WTC11 (cell line): ENCODE measurements around the gene IL34. TPM values are rescaled to one million over a fixed set of nuclear protein-coding genes. Genes with fewer than 3 reads are reported as not detected.

Experiments
- ATAC-seq: fragments of 200-7000 bp; cut with Tn5 transposase; 2 replicates; pipeline ENCODE4 v1.10.0; 2021; ENCODE audit warnings: mild to moderate bottlenecking, moderate library complexity
- CTCF ChIA-PET: fragments of 300-600 bp; sonication (Branson Sonifier 250); formaldehyde crosslinking; loops from one replicate; lab custom pipeline; 2021; ENCODE audit warnings: antibody characterized with exemption; lab: Charles Lee
- POLR2A ChIA-PET: fragments of 350-600 bp; sonication (Branson Sonifier 250); formaldehyde crosslinking; loops from one replicate; lab custom pipeline; 2021; ENCODE audit warnings: antibody characterized with exemption; lab: Charles Lee
- DNase-seq: peaks from one replicate; pipeline ENCODE4 v3.0.0; 2021; ENCODE audit warnings: low spot score
- H3K27ac Mint-ChIP-seq: 2 replicates; pipeline ENCODE4 v1.8.0; 2021; ENCODE audit warnings: mixed read lengths
- H3K27me3 Mint-ChIP-seq: 2 replicates; pipeline ENCODE4 v1.8.0; 2021; ENCODE audit warnings: low read depth, mild to moderate bottlenecking, moderate library complexity, mixed read lengths
- H3K36me3 Mint-ChIP-seq: 2 replicates; pipeline ENCODE4 v1.8.0; 2021; ENCODE audit warnings: mixed read lengths
- H3K4me1 Mint-ChIP-seq: 2 replicates; pipeline ENCODE4 v1.8.0; 2022; ENCODE audit warnings: mixed read lengths
- H3K4me3 Mint-ChIP-seq: 2 replicates; pipeline ENCODE4 v1.8.0; 2021; ENCODE audit warnings: mild to moderate bottlenecking, moderate library complexity, mixed read lengths
- H3K9me3 Mint-ChIP-seq: 2 replicates; pipeline ENCODE4 v1.8.0; 2021; ENCODE audit warnings: mixed read lengths
- ESRRA ChIP-seq: sonication (generic); formaldehyde crosslinking; IDR thresholded peaks from 2 replicates; pipeline ENCODE4 v1.8.1; 2022; ENCODE audit warnings: mild to moderate bottlenecking, missing genetic modification reagents, borderline replicate concordance
- ETV6 ChIP-seq: sonication (generic); formaldehyde crosslinking; IDR thresholded peaks from 2 replicates; pipeline ENCODE4 v1.8.1; 2022; ENCODE audit warnings: mild to moderate bottlenecking, missing genetic modification reagents
- FOXJ3 ChIP-seq: sonication (generic); formaldehyde crosslinking; IDR thresholded peaks from 2 replicates; pipeline ENCODE4 v1.9.0; 2021; ENCODE audit warnings: missing genetic modification reagents, mild to moderate bottlenecking, borderline replicate concordance
- GTF2I ChIP-seq: fragments of 250-450 bp; sonication (Bioruptor Pico); conservative IDR thresholded peaks from 2 replicates; pipeline ENCODE4 v1.4.0; 2021; ENCODE audit warnings: mild to moderate bottlenecking
- IRF2 ChIP-seq: sonication (generic); formaldehyde crosslinking; IDR thresholded peaks from 2 replicates; pipeline ENCODE4 v1.8.0; 2022; ENCODE audit warnings: low read depth, missing genetic modification reagents, borderline replicate concordance
- MXD4 ChIP-seq: fragments of 250-450 bp; sonication (Bioruptor Pico); IDR thresholded peaks from 2 replicates; pipeline ENCODE4 v1.8.0; 2021; ENCODE audit warnings: mild to moderate bottlenecking, moderate library complexity, borderline replicate concordance
- NFATC4 ChIP-seq: fragments of 250-450 bp; sonication (Bioruptor Pico); IDR thresholded peaks from 2 replicates; pipeline ENCODE4 v1.9.0; 2021; ENCODE audit warnings: mild to moderate bottlenecking
- NR2C2 ChIP-seq: sonication (generic); formaldehyde crosslinking; IDR thresholded peaks from 2 replicates; pipeline ENCODE4 v1.8.0; 2022; ENCODE audit warnings: mild to moderate bottlenecking, missing genetic modification reagents
- PRRX2 ChIP-seq: fragments of 250-450 bp; sonication (Bioruptor Pico); IDR thresholded peaks from 2 replicates; pipeline ENCODE4 v1.8.0; 2021; ENCODE audit warnings: mild to moderate bottlenecking
- RELA ChIP-seq: sonication (generic); formaldehyde crosslinking; IDR thresholded peaks from 2 replicates; pipeline ENCODE4 v1.8.1; 2022; ENCODE audit warnings: missing genetic modification reagents, mild to moderate bottlenecking, borderline replicate concordance
- TCF7 ChIP-seq: sonication (generic); formaldehyde crosslinking; IDR thresholded peaks from 2 replicates; pipeline ENCODE4 v1.8.0; 2022; ENCODE audit warnings: mild to moderate bottlenecking, low read depth, missing genetic modification reagents, moderate library complexity
- total RNA-seq: library from RNA; stranded (reverse); gene quantifications from 3 replicates; pipeline ENCODE4 v1.2.3, GENCODE V29; 2021
- TF ChIP-seq, protein P1 (sequence below): sonication (generic); formaldehyde crosslinking; IDR thresholded peaks from 2 replicates; pipeline ENCODE4 v1.8.0; 2023; ENCODE audit warnings: missing genetic modification reagents, mild to moderate bottlenecking, borderline replicate concordance
- TF ChIP-seq, protein P2 (sequence below): sonication (generic); formaldehyde crosslinking; IDR thresholded peaks from 2 replicates; pipeline ENCODE4 v1.8.0; 2022; ENCODE audit warnings: mild to moderate bottlenecking, missing genetic modification reagents
- TF ChIP-seq, protein P3 (sequence below): sonication (generic); formaldehyde crosslinking; IDR thresholded peaks from 2 replicates; pipeline ENCODE4 v1.8.0; 2022; ENCODE audit warnings: mild to moderate bottlenecking, missing genetic modification reagents
- TF ChIP-seq, protein P4 (sequence below): fragments of 250-450 bp; sonication (Bioruptor Pico); IDR thresholded peaks from 2 replicates; pipeline ENCODE4 v1.9.0; 2021; ENCODE audit warnings: mild to moderate bottlenecking
- TF ChIP-seq, protein P5 (sequence below): sonication (generic); formaldehyde crosslinking; conservative IDR thresholded peaks from 2 replicates; pipeline ENCODE4 v1.8.1; 2022; ENCODE audit warnings: mild to moderate bottlenecking, missing genetic modification reagents
- TF ChIP-seq, protein P6 (sequence below): fragments of 250-450 bp; sonication (Bioruptor Pico); conservative IDR thresholded peaks from 2 replicates; pipeline ENCODE4 v1.9.0; 2021; ENCODE audit warnings: mild to moderate bottlenecking

IL34 gene
- total RNA-seq, 1 experiment from 2014 or later, result 8.8 TPM

DNA sequence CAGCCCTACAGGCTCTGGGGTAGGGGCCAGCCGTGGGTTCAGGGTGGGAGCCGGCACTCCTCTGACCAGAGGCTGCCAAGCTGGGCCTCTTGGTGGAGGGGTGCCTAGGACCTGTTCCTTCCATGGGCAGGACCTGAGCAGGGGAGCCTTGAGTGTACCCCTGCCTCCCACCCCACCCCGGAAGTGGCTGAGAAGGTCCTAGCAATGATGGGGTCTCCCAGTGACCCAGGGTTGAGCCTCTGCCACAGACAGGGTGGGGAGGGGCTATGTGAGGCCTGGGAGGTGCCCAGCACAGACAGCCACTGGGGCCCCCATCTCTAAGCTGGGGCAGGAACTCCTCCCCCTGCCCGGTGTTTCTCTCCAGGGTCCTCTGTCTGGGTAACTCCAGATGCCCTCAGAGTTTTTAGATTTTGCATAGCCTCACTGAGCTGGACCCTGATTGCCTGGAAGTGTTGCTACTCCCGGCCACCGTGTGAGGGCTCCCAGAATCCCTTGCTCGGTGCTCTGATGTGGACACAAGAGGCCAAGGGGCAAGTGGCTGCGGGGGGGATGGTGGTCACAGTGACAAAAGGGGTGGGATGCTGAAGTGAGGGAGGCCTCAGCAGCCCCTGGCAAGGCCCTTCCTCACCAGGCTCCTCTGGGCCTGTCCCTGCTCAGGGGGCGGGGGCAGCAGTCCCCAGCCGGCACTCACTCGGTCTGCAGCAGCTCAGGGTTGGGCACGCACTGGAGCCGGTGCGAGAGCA, 45.9 kb downstream of the IL34 start (continued):
- no peak for TF ChIP-seq MXD4 (CRISPR knock-in tag)

DNA sequence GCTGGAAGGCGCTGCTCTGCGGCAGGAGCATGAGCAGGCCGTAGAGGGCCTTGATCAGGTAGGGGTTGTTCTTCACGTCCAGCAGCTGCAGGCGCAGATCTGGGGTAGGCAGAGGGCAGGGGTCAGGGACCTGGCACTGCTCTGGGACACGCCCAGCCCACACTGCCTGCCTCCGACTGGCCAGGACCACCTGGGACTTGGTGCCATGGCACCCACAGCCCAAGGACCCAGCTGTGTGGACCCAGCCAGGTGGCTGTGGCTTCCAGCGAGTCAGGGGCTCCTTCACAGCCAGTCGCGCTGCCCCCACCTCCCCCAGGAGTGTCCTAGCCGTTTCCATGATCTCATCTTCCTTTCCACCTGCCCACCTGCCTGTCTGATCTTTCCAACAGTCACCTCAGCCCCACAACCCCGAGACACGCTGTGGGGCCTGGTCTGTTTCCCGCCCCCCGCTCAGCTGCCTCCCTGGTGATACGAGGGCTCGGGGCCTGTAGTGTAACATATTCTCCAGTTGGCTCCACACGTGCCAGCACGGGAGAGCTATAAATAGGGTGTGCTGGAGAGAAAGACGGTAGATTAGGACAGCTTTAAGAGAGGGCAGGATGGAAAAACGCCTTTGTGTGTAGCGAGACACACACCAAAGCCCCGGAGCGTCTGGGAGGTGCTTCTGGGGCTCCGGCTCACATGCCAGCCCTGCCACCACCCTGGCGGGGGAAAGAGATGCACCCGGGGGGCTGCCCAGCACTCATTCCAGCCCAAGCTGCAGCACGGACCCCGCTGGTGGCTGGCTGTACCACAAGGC, 46.7 kb downstream of the IL34 start:
- CTCF ChIA-PET, result interaction anchor here (1.0 to 1.5 kb wide), 3 partner anchors 20 to 78 kb away, joined by 3 to 5 read pairs (median 3); no protein-coding TSS in a partner anchor
- H3K27ac Mint-ChIP-seq, result peak overlapping the region; percentile 52
- no peak for DNase-seq
- TF ChIP-seq, protein P1, sequence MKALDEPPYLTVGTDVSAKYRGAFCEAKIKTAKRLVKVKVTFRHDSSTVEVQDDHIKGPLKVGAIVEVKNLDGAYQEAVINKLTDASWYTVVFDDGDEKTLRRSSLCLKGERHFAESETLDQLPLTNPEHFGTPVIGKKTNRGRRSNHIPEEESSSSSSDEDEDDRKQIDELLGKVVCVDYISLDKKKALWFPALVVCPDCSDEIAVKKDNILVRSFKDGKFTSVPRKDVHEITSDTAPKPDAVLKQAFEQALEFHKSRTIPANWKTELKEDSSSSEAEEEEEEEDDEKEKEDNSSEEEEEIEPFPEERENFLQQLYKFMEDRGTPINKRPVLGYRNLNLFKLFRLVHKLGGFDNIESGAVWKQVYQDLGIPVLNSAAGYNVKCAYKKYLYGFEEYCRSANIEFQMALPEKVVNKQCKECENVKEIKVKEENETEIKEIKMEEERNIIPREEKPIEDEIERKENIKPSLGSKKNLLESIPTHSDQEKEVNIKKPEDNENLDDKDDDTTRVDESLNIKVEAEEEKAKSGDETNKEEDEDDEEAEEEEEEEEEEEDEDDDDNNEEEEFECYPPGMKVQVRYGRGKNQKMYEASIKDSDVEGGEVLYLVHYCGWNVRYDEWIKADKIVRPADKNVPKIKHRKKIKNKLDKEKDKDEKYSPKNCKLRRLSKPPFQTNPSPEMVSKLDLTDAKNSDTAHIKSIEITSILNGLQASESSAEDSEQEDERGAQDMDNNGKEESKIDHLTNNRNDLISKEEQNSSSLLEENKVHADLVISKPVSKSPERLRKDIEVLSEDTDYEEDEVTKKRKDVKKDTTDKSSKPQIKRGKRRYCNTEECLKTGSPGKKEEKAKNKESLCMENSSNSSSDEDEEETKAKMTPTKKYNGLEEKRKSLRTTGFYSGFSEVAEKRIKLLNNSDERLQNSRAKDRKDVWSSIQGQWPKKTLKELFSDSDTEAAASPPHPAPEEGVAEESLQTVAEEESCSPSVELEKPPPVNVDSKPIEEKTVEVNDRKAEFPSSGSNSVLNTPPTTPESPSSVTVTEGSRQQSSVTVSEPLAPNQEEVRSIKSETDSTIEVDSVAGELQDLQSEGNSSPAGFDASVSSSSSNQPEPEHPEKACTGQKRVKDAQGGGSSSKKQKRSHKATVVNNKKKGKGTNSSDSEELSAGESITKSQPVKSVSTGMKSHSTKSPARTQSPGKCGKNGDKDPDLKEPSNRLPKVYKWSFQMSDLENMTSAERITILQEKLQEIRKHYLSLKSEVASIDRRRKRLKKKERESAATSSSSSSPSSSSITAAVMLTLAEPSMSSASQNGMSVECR (CRISPR knock-in tag), result no peak
- TF ChIP-seq NFATC4, result no peak
- TF ChIP-seq, protein P2, sequence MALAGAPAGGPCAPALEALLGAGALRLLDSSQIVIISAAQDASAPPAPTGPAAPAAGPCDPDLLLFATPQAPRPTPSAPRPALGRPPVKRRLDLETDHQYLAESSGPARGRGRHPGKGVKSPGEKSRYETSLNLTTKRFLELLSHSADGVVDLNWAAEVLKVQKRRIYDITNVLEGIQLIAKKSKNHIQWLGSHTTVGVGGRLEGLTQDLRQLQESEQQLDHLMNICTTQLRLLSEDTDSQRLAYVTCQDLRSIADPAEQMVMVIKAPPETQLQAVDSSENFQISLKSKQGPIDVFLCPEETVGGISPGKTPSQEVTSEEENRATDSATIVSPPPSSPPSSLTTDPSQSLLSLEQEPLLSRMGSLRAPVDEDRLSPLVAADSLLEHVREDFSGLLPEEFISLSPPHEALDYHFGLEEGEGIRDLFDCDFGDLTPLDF (CRISPR knock-in tag), result no peak
- TF ChIP-seq PRRX2 (CRISPR knock-in tag), result no peak
- no peak for TF ChIP-seq ETV6 (CRISPR knock-in tag)
- no peak for TF ChIP-seq IRF2
- no peak for TF ChIP-seq NR2C2 (CRISPR knock-in tag)
- TF ChIP-seq FOXJ3 (CRISPR knock-in tag), result no peak
- TF ChIP-seq MXD4 (CRISPR knock-in tag), result no peak
- TF ChIP-seq ESRRA, result no peak
- TF ChIP-seq, protein P3, sequence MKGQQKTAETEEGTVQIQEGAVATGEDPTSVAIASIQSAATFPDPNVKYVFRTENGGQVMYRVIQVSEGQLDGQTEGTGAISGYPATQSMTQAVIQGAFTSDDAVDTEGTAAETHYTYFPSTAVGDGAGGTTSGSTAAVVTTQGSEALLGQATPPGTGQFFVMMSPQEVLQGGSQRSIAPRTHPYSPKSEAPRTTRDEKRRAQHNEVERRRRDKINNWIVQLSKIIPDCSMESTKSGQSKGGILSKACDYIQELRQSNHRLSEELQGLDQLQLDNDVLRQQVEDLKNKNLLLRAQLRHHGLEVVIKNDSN (CRISPR knock-in tag), result no peak
- no peak for TF ChIP-seq RELA (CRISPR knock-in tag)
- TF ChIP-seq, protein P4, sequence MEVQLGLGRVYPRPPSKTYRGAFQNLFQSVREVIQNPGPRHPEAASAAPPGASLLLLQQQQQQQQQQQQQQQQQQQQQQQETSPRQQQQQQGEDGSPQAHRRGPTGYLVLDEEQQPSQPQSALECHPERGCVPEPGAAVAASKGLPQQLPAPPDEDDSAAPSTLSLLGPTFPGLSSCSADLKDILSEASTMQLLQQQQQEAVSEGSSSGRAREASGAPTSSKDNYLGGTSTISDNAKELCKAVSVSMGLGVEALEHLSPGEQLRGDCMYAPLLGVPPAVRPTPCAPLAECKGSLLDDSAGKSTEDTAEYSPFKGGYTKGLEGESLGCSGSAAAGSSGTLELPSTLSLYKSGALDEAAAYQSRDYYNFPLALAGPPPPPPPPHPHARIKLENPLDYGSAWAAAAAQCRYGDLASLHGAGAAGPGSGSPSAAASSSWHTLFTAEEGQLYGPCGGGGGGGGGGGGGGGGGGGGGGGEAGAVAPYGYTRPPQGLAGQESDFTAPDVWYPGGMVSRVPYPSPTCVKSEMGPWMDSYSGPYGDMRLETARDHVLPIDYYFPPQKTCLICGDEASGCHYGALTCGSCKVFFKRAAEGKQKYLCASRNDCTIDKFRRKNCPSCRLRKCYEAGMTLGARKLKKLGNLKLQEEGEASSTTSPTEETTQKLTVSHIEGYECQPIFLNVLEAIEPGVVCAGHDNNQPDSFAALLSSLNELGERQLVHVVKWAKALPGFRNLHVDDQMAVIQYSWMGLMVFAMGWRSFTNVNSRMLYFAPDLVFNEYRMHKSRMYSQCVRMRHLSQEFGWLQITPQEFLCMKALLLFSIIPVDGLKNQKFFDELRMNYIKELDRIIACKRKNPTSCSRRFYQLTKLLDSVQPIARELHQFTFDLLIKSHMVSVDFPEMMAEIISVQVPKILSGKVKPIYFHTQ (CRISPR knock-in tag), result no peak
- TF ChIP-seq TCF7 (CRISPR knock-in tag), result no peak
- TF ChIP-seq, protein P5, sequence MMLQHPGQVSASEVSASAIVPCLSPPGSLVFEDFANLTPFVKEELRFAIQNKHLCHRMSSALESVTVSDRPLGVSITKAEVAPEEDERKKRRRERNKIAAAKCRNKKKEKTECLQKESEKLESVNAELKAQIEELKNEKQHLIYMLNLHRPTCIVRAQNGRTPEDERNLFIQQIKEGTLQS, result no peak
- TF ChIP-seq GTF2I (CRISPR knock-in tag), result no peak
- TF ChIP-seq, protein P6, sequence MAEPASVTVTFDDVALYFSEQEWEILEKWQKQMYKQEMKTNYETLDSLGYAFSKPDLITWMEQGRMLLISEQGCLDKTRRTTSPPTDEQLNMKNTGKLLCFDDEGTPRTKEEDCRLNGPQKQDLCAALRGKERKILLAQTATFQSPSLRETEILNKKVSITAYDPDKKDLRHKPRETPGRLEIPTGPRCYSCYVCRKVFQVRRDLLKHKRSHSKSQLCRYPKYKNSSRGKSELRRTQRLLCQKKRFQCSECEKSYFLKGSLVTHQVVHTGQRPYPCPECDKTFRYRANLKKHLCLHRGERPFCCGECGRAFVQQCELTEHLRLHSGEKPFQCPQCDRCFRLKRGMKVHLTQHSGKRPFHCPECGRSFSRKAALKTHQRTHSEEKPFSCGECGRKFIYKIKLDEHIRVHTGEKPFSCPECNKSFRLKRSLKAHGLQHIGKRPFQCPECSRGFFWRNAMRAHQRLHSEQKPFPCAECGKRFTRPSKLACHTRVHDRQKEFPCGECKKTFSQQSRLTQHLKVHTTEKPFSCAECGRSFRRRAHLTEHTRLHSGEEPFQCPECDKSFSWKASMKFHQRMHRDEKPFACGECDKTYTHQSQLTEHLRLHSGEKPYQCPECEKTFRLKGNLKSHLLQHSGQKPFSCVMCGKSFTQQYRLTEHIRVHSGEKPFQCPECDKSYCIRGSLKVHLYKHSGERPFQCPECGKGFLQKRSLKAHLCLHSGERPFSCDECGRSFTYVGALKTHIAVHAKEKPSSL (CRISPR knock-in tag), result no peak
- TF ChIP-seq, all 79 proteins: peak for 0
- Mint-ChIP-seq H3K36me3 (no peaks in the 10 kb centered on the region), H3K9me3 (no peaks in the 10 kb centered on the region), H3K4me1 (peaks cover 32% of the 10 kb centered on the region), H3K27me3 (no peaks in the 10 kb centered on the region), H3K4me3 (no peak overlapping the region)
- ATAC-seq, result no peak
- POLR2A ChIA-PET, result no interaction called here
